Astrocyte of the cerebellum (primary cell): ENCODE results near the gene RNF40.

Experiments used
- DNase-seq: peaks from one replicate; pipeline ENCODE4 v3.0.0-alpha.2; 2011; ENCODE audit warnings: low read depth
- H3K4me3 ChIP-seq: 2 replicates; pipeline ENCODE4 v1.5.1; 2011; ENCODE audit warnings: mild to moderate bottlenecking, low read depth, low read length, moderate library complexity
- CTCF ChIP-seq: IDR thresholded peaks from 2 replicates; pipeline ENCODE4 v1.5.1; 2012; ENCODE audit warnings: low read length, low read depth, moderate library complexity, mild to moderate bottlenecking; ENCODE audit errors: missing control alignments
- in situ Hi-C: cut with HindIII; loops from 2 replicates; pipeline ENCODE4 v1.10.0; 2017; ENCODE audit warnings: low sequenced_read_pairs

The RNF40 gene

GRCh38 chr16:30785126-30786106 lies 23.3 kb downstream of the RNF40 start:
- H3K4me3 ChIP-seq = peak overlapping the region; percentile 96
- TF ChIP-seq CTCF = no peak

GRCh38 chr16:30786115-30786935 lies 24.2 kb downstream of the RNF40 start:
- in situ Hi-C loops = loop anchor here (10.0 kb wide), 1 partner anchor 88 kb away; no protein-coding TSS in a partner anchor
- peak overlapping the region; percentile 96 for H3K4me3 ChIP-seq
- TF ChIP-seq CTCF = no peak
- DNase-seq = no peak

More at GRCh38 chr16:30785126-30786106, 23.3 kb downstream of the RNF40 start:
- no peak for DNase-seq
- in situ Hi-C loops = loop anchor here (10.0 kb wide), 1 partner anchor 89 kb away; no protein-coding TSS in a partner anchor

GRCh38 chr16:30786936-30787612 lies 25.0 kb downstream of the RNF40 start, which contains the start of gene ZNF629:
Gene ZNF629 (minus strand): TSS chr16:30787205. CDS start chr16:30784482, 2,723 bp downstream.
- in situ Hi-C loops = loop anchor here (10.0 kb wide), 1 partner anchor 88 kb away; no protein-coding TSS in a partner anchor
- H3K4me3 ChIP-seq = peak within 1 kb of the TSS; percentile 96
- DNase-seq = no peak
- no peak for TF ChIP-seq CTCF

- no peak for TF ChIP-seq CTCF
Observed at GRCh38 chr16:30787613-30788378, 25.7 kb downstream of the RNF40 start.

GRCh38 chr16:30793508-30794069 lies 31.5 kb downstream of the RNF40 start:
- H3K4me3 ChIP-seq = no peak overlapping the region
- in situ Hi-C loops = no loop called here
- no peak for DNase-seq
- TF ChIP-seq CTCF = no peak

More at GRCh38 chr16:30787613-30788378, 25.7 kb downstream of the RNF40 start:
- in situ Hi-C loops = loop anchor here (10.0 kb wide), 1 partner anchor 87 kb away; no protein-coding TSS in a partner anchor
- no peak for DNase-seq
- peak overlapping the region; percentile 96 for H3K4me3 ChIP-seq
